PC-3 (cell line): Measurements from ENCODE around the gene VAV3. TPM values are rescaled to one million over a fixed set of nuclear protein-coding genes. Genes with fewer than 3 reads are reported as not detected.

Experiments used
- ATAC-seq: fragments of 200-7000 bp; cut with Tn5 transposase; 2 replicates; pipeline ENCODE4 v1.9.1; 2020; ENCODE audit warnings: mild to moderate bottlenecking, moderate library complexity
- BruUV-seq: library from RNA; stranded (reverse); fragments of 400-500 nt; replicated peaks from 2 replicates; lab custom pipeline; 2021; lab: Mats Ljungman, UMichigan
- CTCF ChIA-PET: fragments of 300-600 bp; sonication (Branson Sonifier 250); formaldehyde crosslinking; loops from one replicate; lab custom pipeline; 2022; ENCODE audit warnings: antibody characterized with exemption; lab: Charles Lee
- POLR2A ChIA-PET: fragments of 300-600 bp; sonication (Branson Sonifier 250); formaldehyde crosslinking; loops from one replicate; lab custom pipeline; 2022; ENCODE audit warnings: antibody characterized with exemption; ENCODE audit not compliant: unreplicated experiment; lab: Charles Lee
- DNase-seq: peaks from one replicate; pipeline ENCODE4 v3.0.0-alpha.2; 2015
- H2AFZ ChIP-seq: fragments of 300-600 bp; sonication (generic); 2 replicates; pipeline ENCODE4 v1.6.0; 2016; ENCODE audit warnings: antibody characterized with exemption, low read length
- H3F3A ChIP-seq: fragments of 300-600 bp; sonication (generic); one replicate; pipeline ENCODE4 v1.6.0; 2017; ENCODE audit warnings: antibody characterized with exemption, low read length, control low read depth, mild to moderate bottlenecking; ENCODE audit not compliant: unreplicated experiment
- H3K27ac ChIP-seq: fragments of 300-600 bp; sonication (generic); 2 replicates; pipeline ENCODE4 v1.5.1; 2016; ENCODE audit warnings: mild to moderate bottlenecking, low read length
- H3K27me3 ChIP-seq: fragments of 300-600 bp; sonication (generic); 2 replicates; pipeline ENCODE4 v1.6.1; 2016; ENCODE audit warnings: low read length, mixed read lengths
- H3K36me3 ChIP-seq: fragments of 300-600 bp; sonication (generic); 2 replicates; pipeline ENCODE4 v1.6.1; 2016; ENCODE audit warnings: low read depth, mixed run types, low read length, mixed read lengths
- H3K4me1 ChIP-seq: fragments of 300-600 bp; sonication (generic); 2 replicates; pipeline ENCODE4 v1.5.1; 2016; ENCODE audit warnings: low read length; ENCODE audit not compliant: insufficient read depth
- H3K4me2 ChIP-seq: fragments of 300-600 bp; sonication (generic); 2 replicates; pipeline ENCODE4 v1.6.0; 2016; ENCODE audit warnings: low read length
- H3K4me3 ChIP-seq: fragments of 300-600 bp; sonication (generic); 2 replicates; pipeline ENCODE4 v1.5.1; 2016; ENCODE audit warnings: mild to moderate bottlenecking, low read length, mixed read lengths
- H3K79me2 ChIP-seq: fragments of 300-600 bp; sonication (generic); 2 replicates; pipeline ENCODE4 v1.6.1; 2017; ENCODE audit warnings: low read length, mixed read lengths
- H3K9ac ChIP-seq: fragments of 300-600 bp; sonication (generic); 2 replicates; pipeline ENCODE4 v1.6.0; 2016; ENCODE audit warnings: mild to moderate bottlenecking, low read length
- H3K9me2 ChIP-seq: fragments of 300-600 bp; sonication (generic); replicated peaks from 2 replicates; pipeline ENCODE4 v1.6.1; 2016; ENCODE audit warnings: mixed run types, low read length, mixed read lengths
- H3K9me3 ChIP-seq: fragments of 300-600 bp; sonication (generic); 2 replicates; pipeline ENCODE4 v1.6.1; 2016; ENCODE audit warnings: low read length, mixed read lengths
- H4K20me1 ChIP-seq: fragments of 300-600 bp; sonication (generic); 2 replicates; pipeline ENCODE4 v1.6.1; 2016; ENCODE audit warnings: low read length, mixed read lengths
- EZH2 ChIP-seq: fragments of 300-600 bp; sonication (generic); IDR thresholded peaks from one replicate; pipeline ENCODE4 v1.6.1; 2017; ENCODE audit warnings: antibody characterized with exemption, mild to moderate bottlenecking, low read length; ENCODE audit not compliant: unreplicated experiment
- EZH2phosphoT487 ChIP-seq: fragments of 300-600 bp; sonication (generic); IDR thresholded peaks from 2 replicates; pipeline ENCODE4 v1.6.1; 2018; ENCODE audit warnings: mild to moderate bottlenecking, antibody characterized with exemption, low read length, borderline replicate concordance
- intact Hi-C: fragments of 100-400 bp; cut with micrococcal nuclease; formaldehyde crosslinking; loops from 2 replicates; pipeline ENCODE4 v1.9.0; 2023
- total RNA-seq: library from RNA; depleted of rRNA; stranded (reverse); fragments of >200 nt; gene quantifications from 2 replicates; pipeline ENCODE4 v1.2.3, GENCODE V29; 2014
- TF ChIP-seq, protein P1 (sequence below): fragments of 300-600 bp; sonication (generic); conservative IDR thresholded peaks from 2 replicates; pipeline ENCODE4 v1.5.1; 2017; ENCODE audit warnings: antibody characterized with exemption, low read depth, mild to moderate bottlenecking, low read length

VAV3 gene
- total RNA-seq, 1 experiment from 2014 or later = 0.73 TPM

DNA sequence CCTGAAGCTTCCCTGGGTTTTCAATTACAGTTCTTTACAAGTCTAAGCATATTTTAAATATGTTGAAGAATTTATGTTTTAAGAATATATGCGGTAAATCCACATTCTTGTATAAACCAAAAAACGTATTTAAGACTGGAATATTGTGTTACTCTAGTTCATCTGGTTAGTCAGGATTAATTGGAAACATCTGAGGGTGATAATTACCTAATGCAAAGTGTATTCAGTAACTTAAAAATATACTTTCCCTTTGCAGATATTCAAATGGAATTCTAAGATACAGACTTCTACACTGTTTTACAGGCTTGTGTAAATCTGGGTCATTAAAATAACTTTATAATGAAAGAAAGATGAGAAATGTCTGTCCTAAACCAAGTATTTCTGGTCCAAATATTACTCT lies 302.0 kb downstream of the VAV3 start:
- H3K79me2 ChIP-seq = no peaks in the 10 kb centered on the region
- no peak overlapping the region for H3K27ac ChIP-seq
- no peaks in the 10 kb centered on the region for H3K9me3 ChIP-seq
- POLR2A ChIA-PET = no interaction called here
- H4K20me1 ChIP-seq = no peaks in the 10 kb centered on the region
- TF ChIP-seq EZH2phosphoT487 (no peak), EZH2 (no peak)
- TF ChIP-seq, protein P1, sequence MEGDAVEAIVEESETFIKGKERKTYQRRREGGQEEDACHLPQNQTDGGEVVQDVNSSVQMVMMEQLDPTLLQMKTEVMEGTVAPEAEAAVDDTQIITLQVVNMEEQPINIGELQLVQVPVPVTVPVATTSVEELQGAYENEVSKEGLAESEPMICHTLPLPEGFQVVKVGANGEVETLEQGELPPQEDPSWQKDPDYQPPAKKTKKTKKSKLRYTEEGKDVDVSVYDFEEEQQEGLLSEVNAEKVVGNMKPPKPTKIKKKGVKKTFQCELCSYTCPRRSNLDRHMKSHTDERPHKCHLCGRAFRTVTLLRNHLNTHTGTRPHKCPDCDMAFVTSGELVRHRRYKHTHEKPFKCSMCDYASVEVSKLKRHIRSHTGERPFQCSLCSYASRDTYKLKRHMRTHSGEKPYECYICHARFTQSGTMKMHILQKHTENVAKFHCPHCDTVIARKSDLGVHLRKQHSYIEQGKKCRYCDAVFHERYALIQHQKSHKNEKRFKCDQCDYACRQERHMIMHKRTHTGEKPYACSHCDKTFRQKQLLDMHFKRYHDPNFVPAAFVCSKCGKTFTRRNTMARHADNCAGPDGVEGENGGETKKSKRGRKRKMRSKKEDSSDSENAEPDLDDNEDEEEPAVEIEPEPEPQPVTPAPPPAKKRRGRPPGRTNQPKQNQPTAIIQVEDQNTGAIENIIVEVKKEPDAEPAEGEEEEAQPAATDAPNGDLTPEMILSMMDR = no peak
- no peaks in the 10 kb centered on the region for H3F3A ChIP-seq
- H3K4me2 ChIP-seq = no peak overlapping the region
- H3K9ac ChIP-seq = no peak overlapping the region
- no peaks in the 10 kb centered on the region for H3K9me2 ChIP-seq
- no peaks in the 10 kb centered on the region for H3K4me1 ChIP-seq
- ATAC-seq = no peak
- no TSS peak for BruUV-seq
- no peaks in the 10 kb centered on the region for H3K36me3 ChIP-seq
- CTCF ChIA-PET = no interaction called here
- intact Hi-C loops = no loop called here
- H3K4me3 ChIP-seq = no peak overlapping the region
- DNase-seq = no peak
- no peak overlapping the region for H2AFZ ChIP-seq
- no peaks in the 10 kb centered on the region for H3K27me3 ChIP-seq

DNA sequence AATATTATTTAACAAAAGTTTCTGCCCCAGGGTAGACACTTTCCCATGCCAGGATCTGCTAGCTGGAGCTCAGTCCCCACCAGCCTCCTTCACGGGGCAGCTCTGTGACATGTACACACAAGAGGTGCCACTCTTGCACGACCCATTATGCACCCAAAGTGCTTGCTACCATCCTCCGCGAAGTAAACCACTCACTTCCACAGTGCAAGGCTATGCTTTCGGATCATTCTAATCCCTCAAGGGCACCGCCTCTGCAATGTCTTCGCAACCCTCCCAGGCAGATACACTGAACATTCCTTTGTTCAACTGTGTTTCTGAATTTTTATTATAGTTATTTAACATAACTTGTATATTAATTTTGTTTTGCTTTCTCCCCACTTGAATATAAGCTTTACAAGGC lies 303.8 kb downstream of the VAV3 start:
- no peak overlapping the region for H2AFZ ChIP-seq
- no peak for ATAC-seq
- no peak overlapping the region for H3K4me2 ChIP-seq
- no peaks in the 10 kb centered on the region for H3K9me2 ChIP-seq
- H4K20me1 ChIP-seq = no peaks in the 10 kb centered on the region
- no peaks in the 10 kb centered on the region for H3K9me3 ChIP-seq
- H3K27me3 ChIP-seq = no peaks in the 10 kb centered on the region
- H3K4me1 ChIP-seq = no peaks in the 10 kb centered on the region
- CTCF ChIA-PET = no interaction called here
- H3K79me2 ChIP-seq = no peaks in the 10 kb centered on the region
- no peak overlapping the region for H3K9ac ChIP-seq
- POLR2A ChIA-PET = no interaction called here
- H3K36me3 ChIP-seq = no peaks in the 10 kb centered on the region
- BruUV-seq = no TSS peak
- TF ChIP-seq EZH2phosphoT487 (no peak), EZH2 (no peak)
- TF ChIP-seq, protein P1 = no peak
- intact Hi-C loops = no loop called here
- no peak for DNase-seq
- H3K4me3 ChIP-seq = no peak overlapping the region
- no peaks in the 10 kb centered on the region for H3F3A ChIP-seq
- no peak overlapping the region for H3K27ac ChIP-seq

DNA sequence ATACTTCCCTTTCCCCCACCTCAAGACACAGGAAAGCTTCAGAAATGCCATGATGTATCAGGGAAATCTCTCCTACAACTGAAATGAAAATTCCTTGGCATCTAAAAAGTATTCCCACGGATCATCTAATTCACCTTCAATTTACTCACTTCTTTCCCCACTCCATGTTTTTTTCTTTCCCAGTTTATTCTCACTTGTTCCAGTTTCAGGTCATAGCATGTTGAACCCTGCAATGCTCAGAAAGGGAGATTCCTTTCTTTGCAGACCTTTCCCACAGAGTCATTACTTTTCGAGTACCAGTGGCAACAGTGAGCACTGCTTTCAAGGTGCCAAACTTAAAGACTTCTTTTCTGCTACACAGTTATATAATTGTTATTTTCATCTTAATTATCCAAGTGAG lies 305.0 kb downstream of the VAV3 start:
- ChIA-PET CTCF (no interaction called here), POLR2A (no interaction called here)
- intact Hi-C loops = no loop called here
- Histone ChIP-seq H3K79me2 (no peaks in the 10 kb centered on the region), H3K27ac (no peak overlapping the region), H3K27me3 (no peaks in the 10 kb centered on the region), H3K36me3 (no peaks in the 10 kb centered on the region), H3K4me1 (no peaks in the 10 kb centered on the region), H3K4me2 (no peak overlapping the region), H3K4me3 (no peak overlapping the region), H3F3A (no peaks in the 10 kb centered on the region), H3K9me2 (no peaks in the 10 kb centered on the region), H3K9ac (no peak overlapping the region), H2AFZ (no peak overlapping the region), H4K20me1 (no peaks in the 10 kb centered on the region), H3K9me3 (no peaks in the 10 kb centered on the region)
- no TSS peak for BruUV-seq
- ATAC-seq (no peak), DNase-seq (no peak)
- TF ChIP-seq, protein P1 = no peak
- TF ChIP-seq EZH2 = no peak
- TF ChIP-seq EZH2phosphoT487 = no peak
